Transverse colon (tissue), 3 donors: ENCODE measurements around the gene PITX1.

Source experiments
- CTCF ChIP-seq, 5 experiments: fragments of 200-600 bp in 3 of 5; fragments of 450-650 bp in 2 of 5; sonication (generic) in 3 of 5; IDR thresholded peaks; 1 replicate in 2 of 5; 2 replicates in 3 of 5; pipeline ENCODE4 v1.5.1; 2016 to 2017; ENCODE audit warnings: antibody characterized with exemption in 5 of 5, inconsistent platforms in 3 of 5, mild to moderate bottlenecking in 2 of 5, moderate library complexity in 1 of 5
- EP300 ChIP-seq: sonication (generic); formaldehyde crosslinking; IDR thresholded peaks from one replicate; pipeline ENCODE4 v1.6.1; 2017; ENCODE audit warnings: antibody characterized with exemption, low read depth

GRCh38 chr5:135069895-135070657 lies 36.0 kb upstream of the PITX1 start:
- TF ChIP-seq CTCF (IDR thresholded peaks at IDR 0.05) (no peak), EP300 (no peak)
